Activated T-helper 1 cell treated with anti-CD3 and anti-CD28 coated beads, Interleukin-2, amount 50 U/mL, for 16 hours (primary cell): ENCODE results near the gene ARHGAP26.
"Not testable (repeated sequence)": the region's sequence is repeated elsewhere in the genome, so short reads cannot be mapped to it uniquely, and the experiment has no call there.

Source experiments
- DNase-seq, 2 donors: peaks; one replicate each; pipeline ENCODE4 v3.0.0-alpha.2; 2020; ENCODE audit warnings: low read depth in 1 of 2, low spot score in 1 of 2

Gene ARHGAP26

GRCh38 chr5:143102411-143102810 is 332.2 kb downstream of the ARHGAP26 start:
- DNase-seq = no peak

- no peak for DNase-seq
Observed at GRCh38 chr5:143105216-143105905, 335.2 kb downstream of the ARHGAP26 start.

GRCh38 chr5:143106174-143106573 is 336.0 kb downstream of the ARHGAP26 start:
- no peak for DNase-seq

GRCh38 chr5:143108498-143109128 is 338.4 kb downstream of the ARHGAP26 start:
- no peak for DNase-seq

GRCh38 chr5:143110591-143110990 is 340.4 kb downstream of the ARHGAP26 start:
- DNase-seq = no peak

GRCh38 chr5:143111799-143112198 is 341.6 kb downstream of the ARHGAP26 start:
- DNase-seq = no peak

GRCh38 chr5:143113461-143113860 is 343.3 kb downstream of the ARHGAP26 start:
- DNase-seq = no peak

- no peak for DNase-seq
Observed at GRCh38 chr5:143114481-143114880, 344.3 kb downstream of the ARHGAP26 start.

- no peak for DNase-seq
Observed at GRCh38 chr5:143115381-143115780, 345.2 kb downstream of the ARHGAP26 start.

- no peak for DNase-seq
Observed at GRCh38 chr5:143116814-143117213, 346.6 kb downstream of the ARHGAP26 start.

GRCh38 chr5:143117821-143118220 is 347.6 kb downstream of the ARHGAP26 start:
- DNase-seq = no peak

- DNase-seq = no peak
Observed at GRCh38 chr5:143118222-143118621, 348.0 kb downstream of the ARHGAP26 start.

- DNase-seq = not testable (repeated sequence)
Observed at GRCh38 chr5:143118818-143119217, 348.6 kb downstream of the ARHGAP26 start.

GRCh38 chr5:143119291-143119769 is 349.2 kb downstream of the ARHGAP26 start:
- no peak for DNase-seq

GRCh38 chr5:143119881-143120341 is 349.7 kb downstream of the ARHGAP26 start:
- no peak for DNase-seq

- no peak for DNase-seq
Observed at GRCh38 chr5:143120460-143121134, 350.4 kb downstream of the ARHGAP26 start.

- DNase-seq = no peak
Observed at GRCh38 chr5:143121135-143121475, 350.9 kb downstream of the ARHGAP26 start.

- DNase-seq = no peak
Observed at GRCh38 chr5:143124593-143124992, 354.4 kb downstream of the ARHGAP26 start.

GRCh38 chr5:143126174-143127019 is 356.2 kb downstream of the ARHGAP26 start:
- no peak for DNase-seq

GRCh38 chr5:143128412-143129071 is 358.4 kb downstream of the ARHGAP26 start:
- no peak for DNase-seq

- DNase-seq = no peak
Observed at GRCh38 chr5:143129203-143129602, 359.0 kb downstream of the ARHGAP26 start.
